HCT116 (cell line): ENCODE data around the gene LOXL1. TPM values are rescaled to one million over a fixed set of nuclear protein-coding genes. Genes with fewer than 3 reads are reported as not detected.

Experiments used
- ATAC-seq: fragments of 200-7000 bp; cut with Tn5 transposase; 2 replicates; pipeline ENCODE4 v1.9.1; 2020; ENCODE audit warnings: mild to moderate bottlenecking, moderate library complexity
- BruUV-seq: library from RNA; stranded (reverse); fragments of 400-500 nt; replicated peaks from 2 replicates; lab custom pipeline; 2021; lab: Mats Ljungman, UMichigan
- CTCF ChIA-PET: fragments of 300-600 bp; sonication (Branson Sonifier 250); formaldehyde crosslinking; loops from one replicate; lab custom pipeline; 2021; ENCODE audit warnings: antibody characterized with exemption; lab: Charles Lee
- POLR2A ChIA-PET: fragments of 300-600, 350-600 bp; sonication (Branson Sonifier 250); formaldehyde crosslinking; loops from one replicate; lab custom pipeline; 2021; ENCODE audit warnings: antibody characterized with exemption; lab: Charles Lee
- RAD21 ChIA-PET, 2 experiments: fragments of 300-600 bp; sonication (Branson Sonifier 250); formaldehyde crosslinking; loops; one replicate each; lab custom pipeline; 2023; ENCODE audit warnings: low total read pairs in 2 of 2; ENCODE audit not compliant: uncharacterized antibody in 2 of 2, unreplicated experiment in 2 of 2, low non-redundant PET in 1 of 2; lab: Charles Lee
- DNase-seq: peaks from one replicate; pipeline ENCODE4 v3.0.0-alpha.2; 2010; ENCODE audit warnings: low read depth, low spot score
- H2AFZ ChIP-seq: fragments of 200-600 bp; shearing (Covaris generic), sonication (generic); 2 replicates; pipeline ENCODE4 v1.6.1; 2017; ENCODE audit warnings: low read depth, mixed run types, mixed read lengths, antibody characterized with exemption, low read length; ENCODE audit not compliant: poor library complexity, severe bottlenecking
- H3K27ac ChIP-seq: 2 replicates; pipeline ENCODE4 v1.5.1; 2012; ENCODE audit warnings: low read depth, low read length
- H3K27me3 ChIP-seq: fragments of 200-600 bp; sonication (generic); 2 replicates; pipeline ENCODE4 v1.6.1; 2016; ENCODE audit warnings: mixed run types, low read length, mixed read lengths; ENCODE audit not compliant: insufficient read depth
- H3K36me3 ChIP-seq, 2 experiments: fragments of 200-500 bp in 1 of 2; fragments of 200-600 bp in 1 of 2; sonication (Bioruptor generic) in 1 of 2; sonication (generic) in 1 of 2; 2 replicates each; pipeline versions ENCODE4 v1.5.1 to v1.6.1; 2014 to 2016; ENCODE audit warnings: low read length in 2 of 2, inconsistent platforms in 1 of 2, mixed read lengths in 1 of 2, mixed run types in 1 of 2; ENCODE audit not compliant: insufficient read depth in 2 of 2, control insufficient read depth in 1 of 2
- H3K4me1 ChIP-seq, 2 experiments: fragments of 200-600 bp in 1 of 2; sonication (generic) in 1 of 2; 2 replicates each; pipeline versions ENCODE4 v1.5.1 to v1.6.1; 2012 to 2017; ENCODE audit warnings: low read length in 2 of 2, inconsistent platforms in 1 of 2, mild to moderate bottlenecking in 1 of 2, mixed read lengths in 1 of 2, mixed run types in 1 of 2, moderate library complexity in 1 of 2; ENCODE audit not compliant: insufficient read depth in 2 of 2, control insufficient read depth in 1 of 2
- H3K4me2 ChIP-seq: fragments of 200-600 bp; sonication (generic); 2 replicates; pipeline ENCODE4 v1.6.1; 2017; ENCODE audit warnings: mixed run types, low read length, mixed read lengths
- H3K4me3 ChIP-seq, 2 experiments: fragments of 200-600 bp in 1 of 2; sonication (generic) in 1 of 2; replicated peaks in 1 of 2; 2 replicates each; pipeline ENCODE4 v1.5.1; 2011 to 2016; ENCODE audit warnings: low read length in 2 of 2, control low read depth in 1 of 2, low read depth in 1 of 2, mild to moderate bottlenecking in 1 of 2, mixed read lengths in 1 of 2, mixed run types in 1 of 2
- H3K79me2 ChIP-seq: fragments of 200-600 bp; sonication (generic); 2 replicates; pipeline ENCODE4 v1.6.1; 2017; ENCODE audit warnings: mild to moderate bottlenecking, mixed run types, low read length, moderate library complexity, mixed read lengths; ENCODE audit not compliant: insufficient read depth
- H3K9ac ChIP-seq: fragments of 200-600 bp; sonication (generic); 2 replicates; pipeline ENCODE4 v1.6.1; 2016; ENCODE audit warnings: low read length, mixed read lengths
- H3K9me2 ChIP-seq: fragments of 200-600 bp; sonication (generic), shearing (Covaris generic); 2 replicates; pipeline ENCODE4 v1.6.1; 2017; ENCODE audit warnings: mixed run types, mild to moderate bottlenecking, moderate library complexity; ENCODE audit not compliant: insufficient read depth
- H3K9me3 ChIP-seq, 2 experiments: fragments of 200-500 bp in 1 of 2; fragments of 200-600 bp in 1 of 2; sonication (Bioruptor generic) in 1 of 2; sonication (generic) in 1 of 2; 2 replicates each; pipeline ENCODE4 v1.6.1; 2014 to 2017; ENCODE audit warnings: low read length in 2 of 2, mixed read lengths in 2 of 2, inconsistent platforms in 1 of 2, low read depth in 1 of 2, mild to moderate bottlenecking in 1 of 2, mixed run types in 1 of 2, moderate library complexity in 1 of 2; ENCODE audit not compliant: control insufficient read depth in 1 of 2, insufficient read depth in 1 of 2
- H4K20me1 ChIP-seq: fragments of 200-600 bp; sonication (generic), shearing (Covaris generic); 2 replicates; pipeline ENCODE4 v1.6.1; 2017; ENCODE audit warnings: mixed run types, mild to moderate bottlenecking, moderate library complexity; ENCODE audit not compliant: insufficient read depth
- CBX3 ChIP-seq: IDR thresholded peaks from 2 replicates; pipeline ENCODE4 v1.6.1; 2012; ENCODE audit warnings: low read depth
- CEBPB ChIP-seq: IDR thresholded peaks from 2 replicates; pipeline ENCODE4 v1.6.1; 2012; ENCODE audit warnings: low read depth
- EGR1 ChIP-seq: IDR thresholded peaks from 2 replicates; pipeline ENCODE4 v1.6.1; 2012; ENCODE audit warnings: low read depth
- ELF1 ChIP-seq: IDR thresholded peaks from 2 replicates; pipeline ENCODE4 v1.6.1; 2012; ENCODE audit warnings: low read depth, borderline replicate concordance
- FOSL1 ChIP-seq: IDR thresholded peaks from 2 replicates; pipeline ENCODE4 v1.6.1; 2012; ENCODE audit warnings: low read depth
- JUND ChIP-seq: IDR thresholded peaks from 2 replicates; pipeline ENCODE4 v1.6.1; 2012
- RAD21 ChIP-seq: IDR thresholded peaks from 2 replicates; pipeline ENCODE4 v1.6.1; 2012; ENCODE audit warnings: low read depth, mild to moderate bottlenecking
- SIN3A ChIP-seq: IDR thresholded peaks from 2 replicates; pipeline ENCODE4 v1.6.1; 2012; ENCODE audit warnings: low read depth
- YY1 ChIP-seq: IDR thresholded peaks from 2 replicates; pipeline ENCODE4 v1.6.1; 2011; ENCODE audit warnings: low read length, low read depth, moderate library complexity, mild to moderate bottlenecking; ENCODE audit not compliant: insufficient replicate concordance; ENCODE audit errors: extremely low read depth
- ZNF274 ChIP-seq: fragments of 200-500 bp; sonication (Bioruptor generic); IDR thresholded peaks from 2 replicates; pipeline ENCODE4 v1.6.1; 2014; ENCODE audit warnings: mild to moderate bottlenecking, low read depth, low read length, inconsistent platforms
- intact Hi-C: fragments of 100-400 bp; cut with micrococcal nuclease; formaldehyde crosslinking; loops from 2 replicates; pipeline ENCODE4 v1.10.0; 2022
- total RNA-seq: library from RNA; stranded (reverse); gene quantifications from one replicate; pipeline ENCODE4 v1.2.1, GENCODE V29; 2021; ENCODE audit not compliant: unreplicated experiment
- TF ChIP-seq, protein P1 (sequence below): IDR thresholded peaks from 2 replicates; pipeline ENCODE4 v1.6.1; 2012
- TF ChIP-seq, protein P2 (sequence below): IDR thresholded peaks from 2 replicates; pipeline ENCODE4 v1.6.1; 2011; ENCODE audit warnings: mild to moderate bottlenecking, low read length, moderate library complexity; ENCODE audit not compliant: insufficient replicate concordance; ENCODE audit errors: extremely low read depth

The LOXL1 gene
- total RNA-seq, 1 experiment from 2014 or later = 14.9 TPM

DNA sequence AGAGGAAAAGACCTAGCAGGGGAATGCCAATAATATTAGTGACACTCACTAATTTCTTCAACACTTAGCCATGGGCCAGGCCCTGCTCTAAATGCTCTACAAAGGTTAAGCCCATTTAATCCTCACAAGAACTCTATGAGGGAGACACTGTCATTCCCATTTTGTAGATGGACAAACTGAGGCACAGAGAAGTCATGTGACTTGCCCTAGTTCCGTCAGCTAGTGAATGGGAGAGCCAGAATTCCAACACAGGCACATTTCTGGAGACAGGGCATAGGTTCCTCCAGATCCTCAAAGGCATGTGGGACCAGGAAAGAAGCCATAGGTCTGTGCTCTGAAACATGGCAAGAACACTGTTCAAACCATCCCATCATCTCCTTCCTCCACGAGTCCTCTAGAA lies 31.5 kb downstream of the LOXL1 start:
- ChIA-PET POLR2A (no interaction called here), RAD21 (no interaction called here), CTCF (interaction anchor here (2.2 kb wide), 1 partner anchor 15 kb away, joined by 13 read pairs; no protein-coding TSS in a partner anchor)
- ATAC-seq (no peak), DNase-seq (no peak)
- no peaks in the 10 kb centered on the region for H3K9me3 ChIP-seq
- peaks cover 16 to 30% of the 10 kb centered on the region in 2 experiments for H3K4me1 ChIP-seq
- H2AFZ ChIP-seq = peak overlapping the region; percentile 84
- peak overlapping the region; percentile 82 for H3K4me2 ChIP-seq
- no peak for TF ChIP-seq RAD21
- BruUV-seq = no TSS peak
- no peaks in the 10 kb centered on the region for H3K27me3 ChIP-seq
- H4K20me1 ChIP-seq = no peaks in the 10 kb centered on the region
- intact Hi-C loops = no loop called here
- H3K36me3 ChIP-seq = no peaks in the 10 kb centered on the region
- no peaks in the 10 kb centered on the region for H3K9me2 ChIP-seq
- H3K27ac ChIP-seq = no peak overlapping the region; the same call in 1 of the 2 replicates
- H3K4me3 ChIP-seq = no peak overlapping the region
- H3K79me2 ChIP-seq = no peaks in the 10 kb centered on the region
- H3K9ac ChIP-seq = no peak overlapping the region

DNA sequence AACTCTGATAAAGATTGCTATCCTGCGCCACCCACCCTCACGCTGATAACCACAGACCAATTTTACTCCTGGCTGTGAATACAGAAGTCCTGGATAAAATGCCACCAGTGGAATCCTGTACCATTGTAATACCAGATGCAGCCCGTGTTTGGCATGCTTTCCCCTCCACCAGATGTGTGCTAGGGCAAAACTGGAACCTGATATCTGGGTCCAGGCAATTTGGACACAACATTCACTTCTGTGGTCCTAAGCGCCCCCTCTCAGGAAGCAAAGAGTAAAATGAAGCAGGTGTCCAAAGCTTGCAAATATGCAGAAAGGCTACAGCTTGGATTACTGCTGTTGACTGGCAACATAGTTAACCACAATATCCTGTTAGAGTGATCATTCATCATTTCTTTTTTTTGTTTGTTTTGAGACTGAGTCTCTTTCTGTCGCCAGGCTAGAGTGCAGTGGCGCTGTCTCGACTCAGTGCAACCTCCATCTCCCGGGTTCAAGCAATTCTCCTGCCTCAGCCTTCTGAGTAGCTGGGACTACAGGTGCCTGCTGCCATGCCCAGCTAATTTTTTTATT lies 32.8 kb downstream of the LOXL1 start:
- CTCF ChIA-PET = interaction anchor here (1.7 to 2.6 kb wide), 2 partner anchors 8 to 14 kb away, joined by 8 read pairs; no protein-coding TSS in a partner anchor
- H3K4me3 ChIP-seq = no peak overlapping the region
- no peaks in the 10 kb centered on the region for H3K79me2 ChIP-seq
- no TSS peak for BruUV-seq
- no peaks in the 10 kb centered on the region for H3K36me3 ChIP-seq
- H2AFZ ChIP-seq = no peak overlapping the region
- H3K27ac ChIP-seq = no peak overlapping the region
- no peak for ATAC-seq
- no peaks in the 10 kb centered on the region for H3K27me3 ChIP-seq
- RAD21 ChIA-PET = no interaction called here
- no peaks in the 10 kb centered on the region for H3K9me2 ChIP-seq
- TF ChIP-seq CBX3 = no peak
- TF ChIP-seq CEBPB = no peak
- TF ChIP-seq SIN3A = no peak
- TF ChIP-seq FOSL1 = no peak
- TF ChIP-seq EGR1 = no peak
- TF ChIP-seq, protein P1, sequence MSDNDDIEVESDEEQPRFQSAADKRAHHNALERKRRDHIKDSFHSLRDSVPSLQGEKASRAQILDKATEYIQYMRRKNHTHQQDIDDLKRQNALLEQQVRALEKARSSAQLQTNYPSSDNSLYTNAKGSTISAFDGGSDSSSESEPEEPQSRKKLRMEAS = no peak
- TF ChIP-seq, protein P2, sequence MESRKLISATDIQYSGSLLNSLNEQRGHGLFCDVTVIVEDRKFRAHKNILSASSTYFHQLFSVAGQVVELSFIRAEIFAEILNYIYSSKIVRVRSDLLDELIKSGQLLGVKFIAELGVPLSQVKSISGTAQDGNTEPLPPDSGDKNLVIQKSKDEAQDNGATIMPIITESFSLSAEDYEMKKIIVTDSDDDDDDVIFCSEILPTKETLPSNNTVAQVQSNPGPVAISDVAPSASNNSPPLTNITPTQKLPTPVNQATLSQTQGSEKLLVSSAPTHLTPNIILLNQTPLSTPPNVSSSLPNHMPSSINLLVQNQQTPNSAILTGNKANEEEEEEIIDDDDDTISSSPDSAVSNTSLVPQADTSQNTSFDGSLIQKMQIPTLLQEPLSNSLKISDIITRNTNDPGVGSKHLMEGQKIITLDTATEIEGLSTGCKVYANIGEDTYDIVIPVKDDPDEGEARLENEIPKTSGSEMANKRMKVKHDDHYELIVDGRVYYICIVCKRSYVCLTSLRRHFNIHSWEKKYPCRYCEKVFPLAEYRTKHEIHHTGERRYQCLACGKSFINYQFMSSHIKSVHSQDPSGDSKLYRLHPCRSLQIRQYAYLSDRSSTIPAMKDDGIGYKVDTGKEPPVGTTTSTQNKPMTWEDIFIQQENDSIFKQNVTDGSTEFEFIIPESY = no peak
- no peak for TF ChIP-seq YY1
- no peak for TF ChIP-seq ZNF274
- TF ChIP-seq ELF1 = no peak
- no peak for TF ChIP-seq JUND
- H3K4me2 ChIP-seq = no peak overlapping the region
- H4K20me1 ChIP-seq = no peaks in the 10 kb centered on the region
- POLR2A ChIA-PET = no interaction called here
- H3K4me1 ChIP-seq = peaks cover 16 to 30% of the 10 kb centered on the region in 2 experiments
- DNase-seq = no peak
- H3K9me3 ChIP-seq = no peaks in the 10 kb centered on the region
- H3K9ac ChIP-seq = no peak overlapping the region
- intact Hi-C loops = no loop called here
